GM21447 (cell line): ENCODE results near the gene CALHM1.
"Not testable (repeated sequence)": the region's sequence is repeated elsewhere in the genome, so short reads cannot be mapped to it uniquely, and the experiment has no call there.

Source experiments
- ATAC-seq: cut with Tn5 transposase; IDR thresholded peaks from one replicate; pipeline ENCODE4 v1.9.1; 2021; ENCODE audit not compliant: unreplicated experiment

CALHM1 gene

DNA sequence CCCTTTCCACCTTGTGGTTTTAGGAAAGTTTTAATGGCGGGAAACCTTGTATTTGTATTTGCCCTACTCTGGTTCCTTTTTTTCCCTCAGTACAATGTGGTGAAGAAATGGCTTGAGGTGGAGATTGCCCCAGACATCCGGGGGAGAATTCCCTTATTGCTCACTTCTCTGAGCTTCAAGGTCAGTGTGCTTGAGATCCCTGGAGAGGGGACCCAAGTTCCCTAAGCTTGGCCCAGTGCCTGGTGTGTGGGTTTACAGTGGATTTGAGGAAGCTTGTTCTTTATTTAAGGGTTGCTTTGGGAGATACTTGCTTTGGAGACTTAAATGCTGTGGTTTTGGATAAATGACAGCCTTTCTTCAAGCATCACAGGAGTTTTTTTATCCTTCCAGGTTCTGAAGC lies 24.8 kb downstream of the CALHM1 start:
- ATAC-seq, result no peak

DNA sequence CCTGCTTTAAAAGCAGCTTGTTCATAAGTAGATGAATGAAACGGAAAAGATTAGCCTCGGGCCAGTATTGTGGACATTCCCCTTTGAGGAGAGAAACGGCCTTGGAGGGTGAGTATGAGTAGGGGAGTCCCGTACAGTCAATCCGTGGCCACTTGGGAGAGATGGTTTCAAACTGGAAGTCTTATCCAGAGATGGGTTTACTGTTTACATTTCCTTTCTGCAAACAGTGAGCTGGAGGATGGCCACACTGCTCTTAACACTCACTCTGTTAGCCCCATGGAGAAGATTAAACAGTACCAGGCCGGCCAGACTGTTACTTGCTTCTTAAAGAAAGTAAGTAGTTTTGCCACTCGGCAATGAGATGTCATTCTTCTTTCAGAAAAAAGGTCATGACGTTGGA lies 26.8 kb downstream of the CALHM1 start:
- no peak for ATAC-seq

DNA sequence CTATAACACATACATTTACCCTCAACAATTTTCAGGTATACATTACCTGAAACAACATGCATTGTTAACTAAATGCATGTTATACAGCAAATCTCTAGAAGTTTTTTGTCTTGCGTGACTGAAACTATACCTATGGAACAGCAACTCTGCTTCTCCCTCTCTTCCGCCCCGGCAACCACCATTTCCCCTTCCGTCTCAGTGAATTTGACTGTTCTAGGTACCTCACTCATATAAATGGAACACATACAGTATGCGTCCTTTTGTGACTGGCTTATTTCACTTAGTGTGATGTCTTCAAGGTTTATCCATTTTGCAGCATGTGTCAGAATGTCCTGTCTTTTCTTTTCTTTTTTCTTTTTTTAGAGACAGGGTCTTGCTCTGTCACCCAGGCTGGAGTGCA lies 29.1 kb downstream of the CALHM1 start:
- no peak for ATAC-seq

DNA sequence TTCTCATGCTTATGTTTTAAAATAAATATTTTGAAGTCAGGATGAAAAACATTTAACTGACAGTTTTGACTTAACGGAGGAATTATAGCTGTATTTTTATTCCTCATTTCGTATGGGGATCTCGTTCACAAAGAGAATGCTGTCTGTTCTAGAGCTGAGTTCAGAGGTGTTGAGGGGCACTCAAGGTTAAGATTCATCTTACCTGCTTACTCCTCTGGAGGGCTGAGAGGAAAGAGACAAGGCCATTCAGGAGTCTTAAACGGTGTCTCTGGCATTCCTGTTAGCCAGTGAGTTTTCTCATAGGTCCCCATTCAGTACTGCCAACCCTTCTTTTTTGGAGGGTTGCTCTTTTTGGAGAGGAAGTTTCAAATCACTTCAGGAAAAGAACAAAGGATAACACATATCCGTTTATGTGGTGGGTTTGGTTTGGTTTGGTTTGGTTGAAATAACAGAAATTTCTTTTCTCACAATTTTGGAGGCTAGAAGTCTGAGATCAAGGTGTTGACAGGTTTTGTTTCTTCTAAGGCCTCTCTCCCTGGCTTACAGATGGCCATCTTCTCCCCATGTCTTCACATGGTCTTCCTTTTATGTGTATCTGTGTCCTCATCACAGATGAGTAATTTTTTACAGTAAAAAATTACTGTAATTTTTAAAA lies 29.6 kb downstream of the CALHM1 start:
- ATAC-seq, result no peak

DNA sequence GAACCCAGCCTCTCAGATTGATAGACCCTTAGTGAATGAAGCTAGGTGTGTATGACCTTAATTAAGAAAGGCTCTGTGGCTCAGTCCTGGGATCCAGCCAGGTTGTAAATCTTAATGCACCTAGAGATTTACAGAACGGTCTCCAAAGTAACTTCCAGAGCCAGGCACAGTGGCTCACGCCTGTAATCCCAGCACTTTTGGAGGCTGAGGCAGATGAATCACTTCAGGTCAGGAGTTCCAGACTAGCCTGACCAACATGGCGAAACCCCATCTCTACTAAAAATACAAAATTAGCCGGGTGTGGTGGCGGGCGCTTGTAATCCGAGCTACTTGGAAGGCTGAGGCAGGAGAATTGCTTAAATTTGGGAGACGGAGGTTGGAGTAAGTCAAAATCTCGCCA lies 30.8 kb downstream of the CALHM1 start:
- ATAC-seq, result no peak

DNA sequence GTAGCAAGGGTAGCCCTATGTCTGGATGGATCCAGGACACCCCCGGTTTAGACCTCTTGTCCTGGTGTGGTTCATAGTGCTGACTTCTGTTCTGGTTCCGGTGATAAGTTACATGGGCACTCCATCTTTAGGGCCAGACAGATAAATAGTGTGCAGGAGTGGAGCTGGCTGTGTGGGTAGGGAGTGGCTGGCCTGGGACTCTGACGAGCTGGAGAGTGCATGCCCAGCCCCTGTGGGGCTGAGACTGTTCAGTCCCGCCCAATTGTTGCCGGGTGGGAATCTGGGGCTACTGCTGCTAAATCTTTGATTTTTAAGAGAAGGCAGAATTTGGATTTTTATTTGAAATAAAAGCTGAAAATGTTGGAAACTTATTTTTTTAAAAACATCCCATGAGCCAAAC lies 35.0 kb downstream of the CALHM1 start:
- ATAC-seq, result no peak

DNA sequence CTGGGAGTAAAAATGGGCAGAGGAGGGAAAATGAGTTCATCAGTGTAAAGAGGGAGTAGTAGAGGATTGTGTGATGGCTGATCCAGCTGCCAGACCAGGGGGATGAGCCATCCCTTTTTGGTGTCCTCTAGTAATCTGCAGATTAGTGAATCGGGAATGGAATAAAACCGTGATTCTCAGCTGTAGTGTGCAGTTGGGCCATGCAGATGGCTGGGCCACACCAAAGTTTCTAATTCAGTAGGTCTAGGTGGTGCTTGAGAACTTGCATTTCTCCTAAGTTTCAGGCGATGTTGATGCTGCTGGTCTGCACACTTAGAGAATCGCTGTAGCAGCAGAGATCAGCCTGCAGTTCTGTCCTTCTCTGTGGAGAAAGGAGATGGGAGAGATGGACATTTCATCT lies 39.6 kb downstream of the CALHM1 start:
- no peak for ATAC-seq

DNA sequence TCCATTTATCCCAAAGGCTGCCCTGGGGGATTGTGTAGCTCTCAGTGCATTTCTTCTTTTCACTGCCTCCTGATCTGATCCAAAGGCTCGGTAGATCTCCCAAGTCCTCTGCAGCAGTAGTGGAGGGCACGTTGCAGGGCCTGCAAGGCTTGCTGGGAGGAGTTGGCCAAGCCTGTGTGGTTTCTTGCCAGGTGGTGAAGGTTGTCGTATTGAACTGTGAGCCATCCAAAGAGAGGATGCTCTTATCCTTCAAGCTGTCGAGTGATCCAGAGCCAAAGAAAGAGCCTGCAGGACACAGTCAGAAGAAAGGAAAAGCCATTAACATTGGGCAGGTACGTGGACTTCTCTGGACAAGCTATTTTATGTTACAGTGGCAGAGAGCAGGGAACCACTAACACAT lies 41.1 kb downstream of the CALHM1 start:
- no peak for ATAC-seq

DNA sequence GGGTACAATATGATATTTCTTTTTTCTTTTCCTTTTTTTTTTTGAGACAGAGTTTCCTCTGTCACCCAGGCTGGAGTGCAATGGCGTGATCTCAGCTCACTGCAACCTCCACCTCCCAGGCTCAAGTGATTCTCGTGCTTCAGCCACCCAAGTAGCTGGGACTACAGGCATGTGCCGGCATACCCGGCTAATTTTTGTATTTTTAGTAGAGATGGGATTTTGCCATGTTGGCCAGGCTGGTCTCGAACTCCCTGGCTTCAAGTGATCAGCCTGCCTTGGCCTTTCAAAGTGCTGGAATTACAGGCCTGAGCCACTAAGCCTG lies 41.6 kb downstream of the CALHM1 start:
- not testable (repeated sequence) for ATAC-seq

DNA sequence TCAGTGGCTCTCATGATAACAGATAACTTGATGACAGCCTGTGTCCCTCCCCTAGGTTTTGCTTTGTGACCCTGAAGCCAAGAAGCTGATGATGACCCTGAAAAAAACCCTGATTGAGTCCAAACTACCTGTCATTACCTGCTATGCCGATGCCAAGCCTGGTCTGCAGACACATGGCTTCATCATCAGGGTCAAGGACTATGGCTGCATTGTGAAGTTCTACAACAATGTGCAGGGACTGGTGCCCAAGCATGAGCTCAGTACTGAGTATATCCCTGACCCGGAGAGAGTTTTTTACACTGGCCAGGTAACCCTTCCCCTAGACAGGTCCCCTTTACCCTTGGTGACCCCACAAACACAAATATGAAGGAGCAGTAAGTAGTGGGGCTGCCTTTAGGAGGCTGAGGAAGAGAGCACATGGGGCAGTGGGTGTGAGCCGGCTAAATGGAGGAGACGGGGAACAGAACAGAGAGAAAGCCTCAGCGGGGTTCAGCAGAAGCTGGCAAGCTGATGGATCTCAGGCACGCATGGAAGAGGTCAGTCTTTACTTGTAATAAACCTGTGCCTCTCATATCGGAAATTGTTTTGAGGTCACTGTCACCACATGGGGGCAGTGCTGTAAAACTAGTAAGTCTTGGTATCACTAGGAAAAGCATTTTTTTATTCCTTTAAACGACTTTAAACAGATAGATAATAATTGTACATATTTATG lies 42.1 kb downstream of the CALHM1 start:
- ATAC-seq, result no peak

DNA sequence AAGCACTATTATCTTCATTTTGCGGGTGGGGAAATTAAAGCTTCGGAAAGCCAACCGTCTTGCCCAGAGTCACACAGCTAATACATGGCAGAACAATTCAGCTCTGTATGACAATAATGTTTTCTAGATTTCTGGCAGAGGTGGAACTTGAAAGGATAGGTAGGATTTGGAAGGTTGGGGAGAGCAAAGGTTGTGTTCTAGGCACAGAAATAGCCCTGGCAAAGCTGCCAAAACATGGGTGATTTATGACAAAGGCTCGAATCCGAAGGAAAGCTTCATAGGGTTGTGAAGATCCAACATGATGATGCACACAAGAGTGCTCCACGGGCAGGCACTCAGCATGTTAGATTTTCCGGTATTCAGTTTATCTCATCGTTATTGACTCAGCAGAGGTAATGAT lies 43.1 kb downstream of the CALHM1 start:
- no peak for ATAC-seq

DNA sequence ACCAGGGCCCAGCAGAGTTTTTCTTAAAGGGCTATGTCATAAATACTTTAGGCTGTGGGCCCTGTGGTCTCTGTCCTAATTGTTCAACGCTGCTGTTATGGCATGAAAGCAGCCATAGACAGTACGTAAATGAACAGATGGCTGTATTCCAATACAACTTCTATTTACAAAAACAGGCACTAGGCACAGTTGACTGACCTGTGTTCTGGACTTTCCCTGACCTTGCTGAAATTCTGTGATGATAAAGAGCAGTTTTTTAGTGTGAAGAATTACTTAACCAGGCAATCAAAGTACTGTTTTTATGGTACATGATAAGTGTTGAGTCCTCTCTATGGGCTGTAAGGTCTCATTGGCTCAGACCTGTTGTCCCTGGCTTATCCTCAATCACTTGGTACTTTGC lies 45.1 kb downstream of the CALHM1 start:
- ATAC-seq, result no peak
